Measurements from ENCODE around the gene MS4A18. TPM values are rescaled to one million over a fixed set of nuclear protein-coding genes. Genes with fewer than 3 reads are reported as not detected.

The MS4A18 gene
- total and polyA plus RNA-seq, 10 of the 15 experiments (the other 5 are each of a cell fraction or from before 2014, with no cell fraction given): not detected

- RAD21 ChIA-PET (ENCODE audit: unreplicated experiment): interaction anchor here (1.2 kb wide), 1 partner anchor 22 kb away, joined by 3 read pairs; no protein-coding TSS in a partner anchor
- H3K27ac ChIP-seq (ENCODE audit: control insufficient read depth, insufficient read depth): no peak overlapping the region
- SMC1A ChIA-PET (ENCODE audit: uncharacterized antibody, unreplicated experiment): interaction anchor here (0.5 to 0.9 kb wide), 3 partner anchors 24 to 103 kb away, joined by 3 read pairs; no protein-coding TSS in a partner anchor
- POLR2A ChIA-PET: no interaction called here
- no peak for ATAC-seq
- in situ Hi-C loops (cut with MboI): no loop called here
- H3K9me3 ChIP-seq (replicated peaks; ENCODE audit: control insufficient read depth, insufficient read depth, low read length): no peaks in the 10 kb centered on the region; the same call in 2 of the 3 replicates
- no peak overlapping the region for H3K4me2 ChIP-seq (ENCODE audit: control insufficient read depth, insufficient read depth)
- no peaks in the 10 kb centered on the region for H4K20me1 ChIP-seq (ENCODE audit: control insufficient read depth, insufficient read depth)
- no peaks in the 10 kb centered on the region for H3K79me2 ChIP-seq (ENCODE audit: control insufficient read depth, insufficient read depth, low read length)
- no peak overlapping the region for H2AFZ ChIP-seq (ENCODE audit: control insufficient read depth, low read depth, low read length)
- H3K4me1 ChIP-seq (ENCODE audit: control insufficient read depth, insufficient read depth, low read length): no peaks in the 10 kb centered on the region
- H3K27me3 ChIP-seq (replicated peaks in 1 of 2; ENCODE audit: control insufficient read depth in 2 of 2, insufficient read depth in 2 of 2, low read length in 1 of 2): no peaks in the 10 kb centered on the region
- DNase-seq (ENCODE audit: low read depth, low spot score): no peak
- CTCF ChIA-PET: interaction anchor here (0.6 to 1.9 kb wide), 2 partner anchors 23 to 35 kb away, joined by 3 to 5 read pairs; no protein-coding TSS in a partner anchor
- no peaks in the 10 kb centered on the region for H3K36me3 ChIP-seq (ENCODE audit: control insufficient read depth in 2 of 2, insufficient read depth in 2 of 2, low read length in 1 of 2)
- no TSS peak for BruUV-seq (replicated peaks)
- H3K4me3 ChIP-seq: no peak overlapping the region
- H3K9ac ChIP-seq (ENCODE audit: control insufficient read depth, insufficient read depth, low read length): no peak overlapping the region
- intact Hi-C loops (cut with micrococcal nuclease; ENCODE audit: unreplicated experiment): no loop called here
- FAIRE-seq: no peak
- TF ChIP-seq NR2C2 (IDR thresholded peaks at IDR 0.05; ENCODE audit: borderline replicate concordance, control insufficient read depth, insufficient read length, low read depth) (no peak), ELK1 (IDR thresholded peaks at IDR 0.05; ENCODE audit: low read depth, low read length) (no peak), SREBF2 (IDR thresholded peaks at IDR 0.05; ENCODE audit: low read length) (no peak), YY1 (IDR thresholded peaks at IDR 0.05; ENCODE audit: low read depth, low read length) (no peak), POLR2A (IDR thresholded peaks at IDR 0.05; ENCODE audit: low read depth, low read length) (no peak), PAX5 (IDR thresholded peaks at IDR 0.05; ENCODE audit: borderline replicate concordance, low read depth, low read length) (no peak), MYB (IDR thresholded peaks at IDR 0.05; ENCODE audit: borderline replicate concordance, low read depth, low read length) (no peak), BCL11A (IDR thresholded peaks at IDR 0.05; ENCODE audit: low read depth, low read length) (no peak)
These were observed 16.1 kb downstream of the MS4A18 start for GRCh38 chr11:60740573-60740972.
